ENCODE measurements around the gene LY6G6D.

LY6G6D gene, protein sequence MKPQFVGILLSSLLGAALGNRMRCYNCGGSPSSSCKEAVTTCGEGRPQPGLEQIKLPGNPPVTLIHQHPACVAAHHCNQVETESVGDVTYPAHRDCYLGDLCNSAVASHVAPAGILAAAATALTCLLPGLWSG

DNA sequence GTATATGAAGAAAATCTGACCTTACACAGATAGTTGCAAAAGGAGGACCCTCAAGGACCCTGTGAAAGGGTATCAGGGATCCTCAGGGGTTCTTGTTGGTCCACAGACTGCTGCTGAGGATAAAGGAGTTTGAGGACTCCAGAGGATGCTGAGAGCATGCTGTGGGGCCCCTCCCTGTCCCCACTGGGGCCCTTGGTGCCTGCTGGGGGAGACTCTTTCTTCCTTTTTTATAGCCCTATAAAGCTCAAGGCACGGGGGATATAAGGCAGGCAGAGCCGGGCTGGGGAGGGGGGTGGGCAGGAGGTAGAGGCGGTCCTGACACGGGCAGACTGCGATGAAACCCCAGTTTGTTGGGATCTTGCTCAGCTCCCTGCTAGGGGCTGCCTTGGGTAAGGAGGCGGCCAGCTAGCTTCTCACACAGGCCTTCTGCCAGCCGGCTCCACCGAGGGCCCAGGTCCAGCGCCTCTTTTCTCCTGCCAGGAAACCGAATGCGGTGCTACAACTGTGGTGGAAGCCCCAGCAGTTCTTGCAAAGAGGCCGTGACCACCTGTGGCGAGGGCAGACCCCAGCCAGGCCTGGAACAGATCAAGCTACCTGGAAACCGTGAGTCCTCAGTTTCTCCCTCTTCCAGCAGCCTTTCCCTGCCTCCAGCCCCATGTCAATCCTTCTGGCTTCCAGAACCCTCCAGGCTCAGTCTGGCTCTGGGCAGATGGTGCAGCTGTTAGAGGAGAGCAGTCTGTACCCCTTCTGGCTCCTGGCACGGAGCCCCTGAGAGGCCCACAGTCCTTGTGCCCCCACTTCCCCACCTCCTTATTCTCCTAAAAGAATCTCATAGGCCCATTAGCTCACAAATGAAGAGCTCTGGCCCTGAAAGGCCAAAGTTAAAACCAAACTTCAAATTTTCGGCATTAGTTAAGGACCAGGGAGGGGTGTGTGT is at the start of gene LY6G6D:
Gene LY6G6D, plus strand, starts transcription at position 327 of the 937 bp plus-strand sequence. Its CDS starts 8 bp downstream, at position 335.
- DNase-seq (ENCODE audit: low read depth), result no peak

DNA sequence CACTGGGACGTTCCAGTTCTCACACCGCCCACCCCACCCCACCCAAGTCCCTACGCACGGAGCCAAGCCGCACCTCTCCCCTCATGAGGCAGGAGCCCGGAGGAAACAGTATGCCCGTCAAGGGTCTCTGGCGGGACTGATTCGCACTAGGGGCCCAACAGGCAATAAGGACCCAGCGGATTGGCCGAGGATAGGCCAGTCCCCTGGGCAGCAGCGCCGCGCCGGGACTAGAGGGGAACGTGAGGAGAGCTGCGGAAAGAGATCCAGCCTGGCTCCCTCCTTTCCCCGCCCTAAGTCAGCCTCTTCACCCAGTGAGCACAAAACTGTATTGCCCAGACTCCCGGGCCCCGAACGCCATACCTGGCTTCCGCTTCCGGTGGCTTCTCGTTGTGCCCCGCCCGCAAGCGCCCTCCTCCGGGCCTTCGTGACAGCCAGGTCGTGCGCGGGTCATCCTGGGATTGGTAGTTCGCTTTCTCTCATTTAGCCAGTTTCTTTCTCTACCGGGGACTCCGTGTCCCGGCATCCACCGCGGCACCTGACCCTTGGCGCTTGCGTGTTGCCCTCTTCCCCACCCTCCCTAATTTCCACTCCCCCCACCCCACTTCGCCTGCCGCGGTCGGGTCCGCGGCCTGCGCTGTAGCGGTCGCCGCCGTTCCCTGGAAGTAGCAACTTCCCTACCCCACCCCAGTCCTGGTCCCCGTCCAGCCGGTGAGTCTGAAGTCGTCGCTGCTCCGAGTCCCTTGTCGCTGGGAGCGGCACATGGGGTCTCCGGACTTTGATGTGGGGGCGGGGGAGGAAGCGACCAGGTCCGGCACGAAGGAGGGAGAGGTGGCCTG is 49.4 kb upstream of the LY6G6D start, which contains the start of gene CSNK2B:
Gene CSNK2B, plus strand, starts transcription at position 580 of the 836 bp plus-strand sequence. CDS start 752 bp downstream, outside the sequence.
- peak; percentile 95 for DNase-seq (ENCODE audit: low read depth)

DNA sequence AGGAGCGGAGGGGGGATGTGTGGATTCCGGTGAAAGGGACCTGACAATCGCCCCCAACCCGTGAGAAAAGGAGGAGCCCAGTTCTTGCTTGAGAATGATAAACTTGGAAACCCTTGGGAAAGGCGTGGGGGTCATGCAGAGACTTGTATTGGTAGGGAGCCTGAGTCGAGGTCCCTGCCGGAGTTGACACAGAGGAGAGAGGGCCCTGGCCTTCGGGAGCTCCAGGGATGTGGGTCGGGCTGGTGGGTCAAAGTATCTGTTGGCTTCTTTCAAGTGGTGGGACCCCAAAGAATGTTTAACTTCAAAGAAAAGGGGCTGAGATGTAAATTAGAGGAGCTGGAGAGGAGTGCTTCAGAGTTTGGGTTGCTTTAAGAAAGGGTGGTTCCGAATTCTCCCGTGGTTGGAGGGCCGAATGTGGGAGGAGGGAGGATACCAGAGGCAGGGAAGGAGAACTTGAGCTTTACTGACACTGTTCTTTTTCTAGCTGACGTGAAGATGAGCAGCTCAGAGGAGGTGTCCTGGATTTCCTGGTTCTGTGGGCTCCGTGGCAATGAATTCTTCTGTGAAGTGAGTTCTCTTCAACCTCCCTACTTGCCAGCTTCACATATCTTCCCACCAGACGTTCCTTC is 48.7 kb upstream of the LY6G6D start:
- no peak for DNase-seq (ENCODE audit: low read depth)

DNA sequence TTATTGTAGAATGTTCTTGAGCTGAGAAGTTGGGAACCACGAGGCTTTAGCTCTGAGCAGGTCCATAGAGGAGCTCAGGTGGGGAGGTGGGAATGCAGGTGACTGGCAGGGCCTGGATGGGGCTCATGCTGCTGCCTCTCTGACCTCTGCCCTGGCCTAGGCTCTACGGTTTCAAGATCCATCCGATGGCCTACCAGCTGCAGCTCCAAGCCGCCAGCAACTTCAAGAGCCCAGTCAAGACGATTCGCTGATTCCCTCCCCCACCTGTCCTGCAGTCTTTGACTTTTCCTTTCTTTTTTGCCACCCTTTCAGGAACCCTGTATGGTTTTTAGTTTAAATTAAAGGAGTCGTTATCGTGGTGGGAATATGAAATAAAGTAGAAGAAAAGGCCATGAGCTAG is 45.5 kb upstream of the LY6G6D start, which contains the start of gene LY6G5B:
Gene LY6G5B, plus strand, starts transcription at position 301 of the 400 bp plus-strand sequence. CDS start 975 bp downstream, outside the sequence.
- no peak for DNase-seq (ENCODE audit: low read depth)

DNA sequence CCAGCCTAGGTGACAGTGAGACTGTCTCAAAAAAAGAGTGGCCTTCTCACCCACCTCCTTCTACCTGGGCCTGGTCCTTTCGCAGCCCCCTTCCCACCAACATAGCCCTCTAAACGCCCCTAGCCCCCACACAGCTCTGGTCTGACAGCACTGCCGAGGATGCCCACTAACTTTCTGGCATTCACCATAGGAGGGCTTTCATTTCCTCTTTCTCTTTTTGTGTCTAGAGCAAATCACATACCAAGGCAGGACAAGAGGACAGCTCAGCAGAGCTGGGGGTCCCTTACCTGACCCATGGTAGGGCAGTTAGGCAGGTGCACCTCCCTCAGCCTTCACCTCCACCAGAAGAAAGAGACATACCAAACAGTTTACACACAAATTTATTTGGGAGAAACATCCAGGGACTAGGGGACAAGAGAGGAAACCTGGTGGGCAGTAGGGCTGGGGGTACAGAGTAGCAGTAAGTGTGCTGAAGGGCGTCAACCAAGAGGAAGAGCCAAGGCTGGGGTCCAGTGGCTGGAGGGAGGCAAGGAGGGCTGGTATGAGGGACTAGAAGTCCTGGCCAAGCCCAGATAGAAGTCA is 38.7 kb upstream of the LY6G6D start:
- DNase-seq (ENCODE audit: low read depth), result no peak

DNA sequence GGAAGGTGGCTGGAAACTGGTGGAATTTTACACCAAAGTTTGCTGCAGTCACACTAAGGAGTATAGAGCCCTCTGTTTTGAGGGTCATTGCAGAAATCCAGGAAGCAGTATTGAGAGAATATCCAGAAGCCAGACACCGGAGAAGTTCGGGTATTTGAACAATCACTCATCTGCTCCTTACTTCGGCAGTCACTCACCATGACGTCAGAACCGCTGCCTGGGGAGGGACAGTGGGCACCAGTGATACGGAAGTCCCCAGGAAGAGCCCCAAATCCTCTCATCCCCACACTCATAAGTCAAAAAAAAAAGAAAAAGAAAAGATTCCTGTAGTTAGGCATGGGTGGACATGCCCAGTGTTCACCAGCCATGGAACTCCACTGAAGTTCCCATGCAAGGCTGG is 38.2 kb upstream of the LY6G6D start:
- no peak for DNase-seq (ENCODE audit: low read depth)

DNA sequence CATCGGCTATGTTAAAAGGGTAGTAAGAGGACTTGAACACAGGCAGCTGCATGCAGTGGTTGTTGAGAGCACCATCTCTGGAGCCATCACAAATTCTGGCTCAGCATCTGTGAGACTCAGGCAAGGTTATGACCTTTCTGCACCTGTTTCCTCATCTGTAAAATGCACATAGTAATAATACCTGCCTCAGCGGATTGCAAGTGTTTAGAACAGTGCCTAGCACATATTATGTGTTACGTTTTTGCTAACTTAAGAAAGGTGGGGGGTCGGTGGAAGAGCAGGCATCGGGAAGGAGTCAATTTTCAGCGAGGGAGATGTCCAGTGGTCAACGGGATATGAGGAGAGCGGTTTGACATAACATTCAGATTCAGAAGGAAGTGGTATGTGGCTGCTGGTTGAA is 37.2 kb upstream of the LY6G6D start:
- DNase-seq (ENCODE audit: low read depth), result no peak

DNA sequence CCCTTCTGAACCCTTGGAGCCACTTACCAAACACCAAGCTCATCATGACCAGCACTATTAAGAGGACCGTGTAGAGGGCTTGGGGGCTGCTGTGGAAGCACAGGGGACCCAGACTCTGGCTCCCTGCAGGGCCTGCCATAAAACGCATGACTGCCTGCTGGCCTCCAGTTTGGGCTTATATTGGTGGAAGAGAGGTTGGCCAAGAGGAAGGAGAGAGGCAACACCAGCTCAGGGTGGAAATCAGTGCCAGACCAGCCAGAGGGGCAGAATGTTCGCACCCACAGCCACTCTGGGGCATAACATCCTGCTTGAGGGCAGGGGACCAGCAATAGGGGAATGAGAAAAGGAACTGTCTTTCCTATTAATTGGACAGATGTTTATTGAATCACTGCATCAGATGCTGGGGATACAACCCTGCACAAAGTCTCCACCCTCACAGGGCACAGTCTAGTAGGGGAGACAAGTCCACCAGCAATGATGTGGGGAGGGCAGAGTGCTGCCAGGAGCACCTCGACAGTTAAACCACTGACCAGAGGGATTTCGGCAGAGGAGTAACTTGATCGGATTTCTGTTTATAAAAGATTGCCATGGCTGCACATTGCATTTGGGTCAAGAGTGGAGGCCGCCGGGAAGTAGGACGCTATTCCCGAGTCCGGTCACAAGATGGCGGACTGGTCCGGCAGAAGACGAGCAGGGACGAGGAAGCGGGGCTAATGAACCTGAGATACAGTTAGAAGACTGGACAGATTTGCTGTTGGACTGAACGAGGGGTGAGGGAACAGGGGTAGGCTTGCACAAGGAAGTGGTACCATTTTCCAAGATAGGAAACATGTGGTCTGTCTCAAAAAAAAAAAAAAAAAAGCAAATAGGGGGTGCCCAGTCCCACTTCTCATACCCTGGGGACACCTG is 34.7 kb upstream of the LY6G6D start, which contains the start of gene LY6G5C:
Gene LY6G5C, minus strand, starts transcription at position 842 of the 909 bp plus-strand sequence. Its CDS starts 694 bp downstream, at position 148.
- no peak for DNase-seq (ENCODE audit: low read depth)

DNA sequence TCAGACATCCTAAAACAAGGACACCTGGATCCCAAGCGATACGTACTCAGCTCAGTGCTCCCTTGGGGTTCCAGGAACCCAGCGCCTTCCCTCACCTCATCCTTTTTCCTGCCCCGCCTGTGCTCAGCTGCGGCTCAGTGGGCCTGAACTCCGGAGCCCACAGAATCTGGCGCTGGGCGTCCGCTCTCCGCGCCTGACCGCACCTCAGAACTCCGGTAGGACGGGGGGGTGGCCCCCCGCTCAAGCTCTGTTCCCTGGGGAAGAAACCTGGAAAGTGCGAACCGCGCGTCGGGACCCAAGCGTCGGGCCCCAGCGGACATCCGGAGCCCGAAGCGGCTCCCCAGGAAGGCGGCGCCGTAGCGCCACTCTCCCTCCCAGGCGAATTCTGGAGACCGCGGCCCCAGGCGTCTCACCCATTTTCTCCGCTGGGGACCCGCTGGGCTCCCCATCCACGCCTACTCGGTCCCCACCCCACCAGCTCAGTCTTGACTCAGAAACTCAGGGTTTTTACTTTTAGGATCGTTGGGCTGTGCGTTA is 33.9 kb upstream of the LY6G6D start:
- no peak for DNase-seq (ENCODE audit: low read depth)

DNA sequence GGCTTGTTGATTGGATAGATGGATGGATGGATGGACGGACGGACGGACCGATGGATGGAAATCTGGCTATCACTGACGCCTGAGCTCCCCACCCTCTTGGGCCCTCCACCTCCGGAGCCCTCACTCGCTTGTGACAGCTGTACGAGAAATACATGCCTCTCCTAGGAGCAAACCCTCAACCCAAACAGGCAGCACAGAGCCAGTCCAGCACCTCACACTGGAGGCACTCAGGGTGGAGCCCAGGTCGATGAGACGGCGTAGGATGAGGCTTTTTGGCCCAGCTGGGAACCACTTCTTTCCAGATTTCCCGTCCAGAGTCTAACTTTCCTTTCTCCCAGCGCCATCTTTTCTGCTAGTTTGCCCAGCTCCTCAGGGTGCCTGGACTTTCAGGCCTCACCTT is 31.6 kb upstream of the LY6G6D start:
- no peak for DNase-seq (ENCODE audit: low read depth)

DNA sequence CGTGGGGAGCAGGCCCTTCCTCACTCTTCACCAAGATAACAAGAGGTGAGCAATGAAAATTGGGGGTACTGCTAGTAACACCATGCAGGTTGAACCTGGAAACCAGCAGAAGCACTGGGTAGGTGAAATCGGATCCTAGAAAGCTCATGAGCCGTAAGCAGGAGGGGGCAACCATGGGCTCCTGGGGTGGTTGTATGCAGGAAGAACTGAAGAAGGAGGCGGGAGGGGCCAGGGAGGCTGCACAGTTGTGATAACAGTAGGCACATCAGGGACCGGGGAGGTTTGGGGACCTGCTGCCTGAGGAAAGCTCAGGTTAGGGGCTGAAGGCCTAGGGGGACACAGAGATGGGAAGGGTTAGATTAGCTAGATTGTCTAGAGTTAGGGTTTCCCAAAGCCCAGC is 28.7 kb upstream of the LY6G6D start:
- DNase-seq (ENCODE audit: low read depth), result no peak

DNA sequence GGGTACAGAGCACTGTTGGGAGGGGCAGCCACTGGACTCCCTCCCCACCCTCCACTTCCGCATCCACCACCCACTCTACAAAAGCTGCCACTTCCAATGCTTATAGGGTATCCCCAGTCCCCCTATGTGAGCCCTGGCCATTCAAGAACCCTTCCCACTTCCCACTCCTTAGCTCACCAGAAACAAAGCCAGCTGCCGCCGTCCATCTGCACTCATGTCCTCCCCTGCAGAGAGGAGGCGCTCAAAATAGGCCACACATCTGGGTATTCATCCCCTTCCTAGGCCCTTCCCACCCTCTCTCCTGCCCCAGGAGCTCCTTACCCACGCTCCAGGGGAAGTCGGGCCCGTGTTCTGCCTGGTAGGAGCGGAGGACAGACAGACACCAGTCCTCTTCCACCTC is 27.8 kb upstream of the LY6G6D start:
- DNase-seq (ENCODE audit: low read depth), result no peak

DNA sequence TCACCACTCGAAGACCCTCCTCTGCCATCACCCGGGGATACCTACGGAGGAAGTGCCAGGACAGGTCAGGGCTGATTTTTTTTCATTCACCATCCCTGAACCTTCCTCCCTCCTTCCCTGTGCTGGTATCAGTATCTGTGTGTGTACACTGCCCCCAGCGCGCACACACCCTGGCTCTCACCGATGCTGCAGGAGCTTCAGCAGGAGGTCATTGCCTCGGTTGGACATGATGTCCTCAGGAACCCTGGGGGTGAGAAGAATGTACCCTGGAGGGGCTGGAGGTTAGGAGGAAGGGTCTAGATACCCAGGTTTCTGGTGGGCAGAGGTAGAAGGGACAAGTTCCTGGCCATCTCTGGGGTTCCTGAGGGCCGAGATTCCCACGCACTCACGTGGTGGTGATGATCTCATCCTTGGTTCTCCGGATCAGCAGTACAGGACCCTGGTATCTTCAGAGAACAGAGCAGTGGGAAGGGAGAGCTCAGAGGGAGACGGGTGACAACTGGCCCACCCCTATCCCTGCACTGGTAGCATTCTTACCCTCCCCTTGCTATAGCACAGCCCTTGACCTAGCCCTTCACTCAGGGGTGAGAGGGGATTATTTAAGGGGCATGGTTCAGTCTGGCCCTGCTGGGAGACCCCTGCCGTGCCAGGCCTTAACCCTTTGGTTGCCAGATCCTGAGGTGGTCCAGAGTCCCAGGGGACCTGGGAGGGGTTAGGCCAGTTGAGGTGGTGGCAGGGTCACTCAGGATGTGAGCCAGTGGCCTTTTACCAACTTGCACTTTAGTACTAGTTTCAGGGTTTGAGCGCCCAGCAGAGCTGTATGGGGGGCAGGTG is 27.1 kb upstream of the LY6G6D start:
- no peak for DNase-seq (ENCODE audit: low read depth)

DNA sequence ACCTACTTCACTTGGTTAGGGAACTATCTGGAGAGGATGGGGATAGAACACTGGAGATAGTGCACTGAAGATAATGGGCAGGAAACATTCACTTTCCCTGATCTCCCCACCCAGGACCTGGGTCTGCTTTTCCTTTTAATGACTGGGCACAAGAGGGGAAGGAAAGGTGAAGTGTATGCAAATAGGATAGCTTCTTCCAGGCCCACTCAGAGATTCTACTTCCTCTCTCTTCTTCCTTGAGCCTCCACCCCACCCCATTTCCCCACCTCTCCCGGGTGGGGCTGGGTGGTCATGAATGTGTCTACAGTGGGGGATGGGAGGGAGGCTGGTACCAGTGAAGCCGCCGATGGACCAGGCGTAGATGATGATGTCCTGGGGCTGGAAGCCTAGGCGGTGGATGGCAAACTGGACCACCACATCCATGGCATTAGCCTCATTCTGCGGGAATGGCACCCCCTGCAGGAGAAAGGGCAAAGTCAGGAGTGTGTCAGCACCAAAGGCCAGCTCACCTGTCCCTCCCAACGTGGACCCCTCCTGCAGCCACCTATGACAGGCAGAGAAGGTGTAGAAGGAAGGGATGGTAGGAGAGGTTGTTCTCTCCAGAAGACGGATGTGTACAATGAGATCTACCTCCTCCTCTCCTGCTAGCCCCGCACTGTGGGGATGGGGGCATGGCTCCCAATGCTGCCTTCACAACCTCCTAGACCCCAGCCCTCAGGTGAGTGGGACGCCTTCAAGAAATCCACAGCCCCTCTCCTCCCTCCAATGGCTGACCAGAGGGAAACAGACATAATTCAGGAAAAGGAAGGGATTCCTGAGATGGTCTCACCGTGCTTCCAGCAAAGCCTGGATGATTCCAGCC is 25.7 kb upstream of the LY6G6D start:
- no peak for DNase-seq (ENCODE audit: low read depth)

DNA sequence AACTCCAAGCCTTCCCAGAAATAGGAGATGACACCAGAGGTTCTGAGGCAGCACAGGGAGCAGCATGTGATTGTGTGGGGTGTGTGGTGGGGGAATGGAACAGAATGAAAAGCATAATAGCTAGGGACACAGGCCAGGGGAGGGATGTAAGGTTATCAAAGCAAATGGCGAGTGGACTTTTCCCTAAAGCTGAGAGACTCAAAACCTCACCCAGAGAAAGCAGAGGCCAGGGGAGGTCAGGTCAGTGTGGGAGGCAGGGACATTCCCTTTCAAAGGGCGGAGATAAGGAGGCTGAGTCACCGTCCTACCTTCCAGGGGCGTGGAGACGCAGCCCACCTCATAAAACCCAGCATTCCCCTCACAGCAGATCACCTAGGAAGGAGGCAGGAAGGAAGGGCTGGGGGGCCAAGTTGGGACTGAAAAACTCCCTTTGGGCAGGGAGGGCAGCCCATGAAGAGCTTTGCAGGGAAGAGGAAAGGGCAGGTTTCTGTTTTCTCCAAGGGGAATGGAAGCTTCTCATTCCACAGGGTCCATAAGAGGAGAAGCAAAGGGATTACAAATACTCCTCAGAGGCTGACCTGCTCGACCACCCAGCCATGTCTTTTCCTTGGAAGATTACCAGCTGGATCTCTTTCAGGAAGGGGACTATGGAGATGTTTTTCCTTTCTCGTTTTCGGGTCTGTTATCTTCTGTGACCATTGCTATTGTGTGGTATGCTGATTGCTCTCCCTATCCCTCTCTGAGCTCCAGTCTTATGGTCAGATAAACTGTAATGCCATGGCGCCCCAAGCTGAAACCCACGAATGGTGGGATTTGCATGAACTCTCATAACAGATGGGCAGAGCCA is 24.7 kb upstream of the LY6G6D start:
- no peak for DNase-seq (ENCODE audit: low read depth)

DNA sequence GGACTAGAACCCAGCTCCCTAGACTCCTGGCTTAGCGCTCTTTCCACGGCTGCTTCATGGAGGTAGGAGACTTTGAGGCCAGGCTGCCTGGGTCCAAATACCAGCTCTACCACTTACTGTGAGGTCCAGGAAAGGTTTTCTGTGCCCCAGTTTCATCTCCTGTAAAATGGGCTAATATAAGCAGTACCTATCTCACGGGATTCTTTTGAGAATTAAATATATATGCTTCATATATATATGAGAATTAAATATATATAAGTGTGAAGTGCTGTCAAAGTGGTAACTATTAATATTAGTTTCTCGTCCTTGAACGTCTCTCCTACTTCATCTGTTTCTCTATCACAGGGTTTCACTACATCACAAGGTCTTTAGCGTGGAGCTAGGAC is 24.1 kb upstream of the LY6G6D start:
- DNase-seq (ENCODE audit: low read depth), result no peak

DNA sequence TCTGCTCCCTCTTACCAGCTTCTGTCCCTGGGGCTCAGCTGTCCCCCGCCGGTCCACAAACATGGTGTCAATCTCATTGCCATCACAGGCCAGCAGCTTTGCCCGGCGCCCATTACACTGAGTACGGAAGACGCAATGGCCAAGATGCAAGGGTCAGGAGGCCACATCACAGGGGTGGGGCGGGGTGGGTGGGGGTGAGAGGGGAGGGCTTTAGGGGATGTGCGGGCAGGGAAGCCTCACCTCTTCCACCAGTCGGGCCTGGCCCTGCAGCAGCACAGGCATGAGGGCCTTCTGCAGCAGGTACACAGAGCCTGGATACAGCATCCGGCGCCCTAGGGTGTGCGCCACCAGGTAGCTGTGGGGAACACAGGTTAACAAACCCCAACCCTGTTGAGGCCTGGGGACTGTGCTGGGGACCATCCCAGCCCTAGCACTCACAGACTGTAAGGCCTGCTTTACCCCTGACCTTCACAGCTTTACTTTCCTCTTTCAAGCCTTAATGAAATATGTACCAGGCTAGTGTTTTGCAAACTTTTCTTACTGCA is 23.5 kb upstream of the LY6G6D start:
- no peak for DNase-seq (ENCODE audit: low read depth)
